ENCODE results near the gene CT47B1. TPM values are rescaled to one million over a fixed set of nuclear protein-coding genes. Genes with fewer than 3 reads are reported as not detected.
"Not testable (repeated sequence)": the region's sequence is repeated elsewhere in the genome, so short reads cannot be mapped to it uniquely, and the experiment has no call there.

CT47B1 gene
- polyA plus RNA-seq (ENCODE audit: insufficient read length in 10 of 10), result not detected
- long read RNA-seq, donor 1, result 0 reads
- long read RNA-seq, donor 2, result 0 reads
- long read RNA-seq, donor 3, result 0 reads
- long read RNA-seq, donor 4, result 0 reads
- long read RNA-seq, donor 5, result 0 reads
- long read RNA-seq, donor 6, result 0 reads
- long read RNA-seq, donor 7, result 0 reads
- long read RNA-seq, donor 8, result 0 reads
- long read RNA-seq, donor 9, result 0 reads

DNA sequence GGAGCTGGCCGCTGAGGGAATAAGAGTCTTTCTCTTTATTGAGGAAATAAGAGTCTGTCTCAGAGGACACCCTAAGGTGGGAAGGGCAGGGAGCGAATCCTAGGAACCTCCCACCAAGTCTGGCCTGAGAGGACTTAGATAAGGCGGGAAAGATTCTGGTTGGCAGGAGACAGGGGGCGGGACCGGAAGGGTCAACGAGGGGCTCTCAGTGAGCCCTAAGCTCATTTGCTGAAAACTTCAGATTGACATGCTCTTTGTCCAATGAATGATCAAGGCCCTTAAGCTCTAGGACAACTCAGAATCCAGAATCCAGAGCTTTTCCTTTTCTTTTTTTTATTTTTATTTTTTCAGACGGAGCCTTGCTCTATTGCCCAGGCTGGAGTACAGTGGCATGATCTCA lies at the start of gene CT47B1:
CT47B1 (minus strand) TSS at position 101 of the 400 bp plus-strand sequence. CDS start 196 bp downstream, outside the sequence.
- DNase-seq, result not testable (repeated sequence)

DNA sequence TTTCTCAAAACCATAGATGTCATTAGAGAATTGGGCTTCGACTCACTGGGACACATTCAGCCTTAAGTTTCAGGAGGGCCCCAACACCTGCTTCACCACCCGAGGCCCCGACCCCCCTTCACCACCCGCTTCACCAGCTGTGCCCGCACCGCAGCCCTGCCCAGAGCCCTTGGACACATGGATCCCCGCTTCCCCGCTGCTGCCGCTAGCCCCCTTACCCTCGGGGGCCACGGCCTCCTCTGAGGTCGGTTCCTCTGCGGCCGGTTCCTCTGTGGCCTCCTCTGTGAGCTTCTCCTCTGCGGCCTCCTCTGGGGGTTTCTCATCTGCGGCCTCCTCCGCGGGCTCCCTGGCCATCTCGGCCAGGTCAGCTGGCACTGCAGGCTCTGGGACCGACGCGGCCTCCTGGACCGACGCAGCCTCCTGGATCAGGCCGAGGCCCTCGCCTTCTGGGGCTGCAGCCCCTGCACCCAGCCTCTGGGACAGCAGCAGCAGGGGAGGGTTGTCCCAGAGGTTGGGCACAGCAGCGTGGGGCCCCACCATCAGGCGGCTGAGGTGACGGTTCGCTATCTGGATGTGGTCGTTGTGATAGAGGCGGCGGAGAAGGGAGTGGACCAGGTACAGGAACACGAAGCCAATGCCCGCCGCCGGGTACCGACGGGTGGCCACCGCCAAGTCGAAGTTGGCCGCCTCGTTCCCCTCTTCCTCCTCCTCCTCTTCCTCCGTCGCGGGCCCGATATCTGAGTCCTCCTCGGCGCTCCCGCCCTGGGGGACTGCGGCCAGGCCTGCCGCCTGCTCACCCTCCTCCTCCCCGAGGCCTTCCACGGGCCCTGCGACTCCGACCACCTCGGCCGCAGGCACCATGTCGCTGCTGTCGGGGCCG lies 748 bp downstream of the CT47B1 start:
- DNase-seq, result no peak

DNA sequence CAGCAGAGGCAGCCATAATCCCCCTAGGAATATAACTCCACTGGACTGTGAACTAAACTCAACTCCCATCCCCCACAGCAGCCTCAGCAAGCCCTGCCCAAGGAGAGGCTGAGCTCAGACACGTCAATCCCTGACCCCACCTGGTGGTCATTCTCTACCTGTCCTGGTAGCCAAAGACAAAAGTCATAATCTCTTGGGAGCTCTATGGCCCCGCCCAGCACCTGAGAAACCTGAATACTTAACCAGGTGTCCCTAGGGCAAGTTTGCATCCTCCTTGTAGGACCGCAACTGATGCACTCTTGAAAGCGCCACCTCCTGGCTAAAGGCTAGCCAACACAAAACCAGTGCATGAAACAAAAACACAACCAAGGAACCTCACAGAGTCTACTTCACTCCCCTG lies 18.4 kb downstream of the CT47B1 start:
- DNase-seq, result no peak

DNA sequence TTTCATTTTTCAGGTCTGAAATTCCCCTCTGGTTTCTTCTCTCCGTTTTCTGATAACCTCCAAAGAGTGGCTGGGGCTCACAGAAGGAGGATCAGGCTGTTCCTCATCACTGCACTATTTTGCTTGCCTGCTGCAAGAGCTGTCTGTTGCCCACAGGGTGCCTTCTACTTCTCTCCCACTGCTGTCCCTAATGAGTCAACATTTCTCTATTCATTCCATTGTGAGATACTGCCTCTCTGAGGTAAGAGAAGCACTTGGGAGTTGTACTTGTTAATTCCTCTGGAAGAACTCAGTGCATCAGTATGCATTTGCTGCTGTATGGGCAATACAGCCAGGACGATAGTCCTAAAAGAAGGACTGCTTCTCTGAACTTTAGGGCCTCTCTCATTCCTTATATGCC lies 34.8 kb downstream of the CT47B1 start:
- DNase-seq, result no peak

DNA sequence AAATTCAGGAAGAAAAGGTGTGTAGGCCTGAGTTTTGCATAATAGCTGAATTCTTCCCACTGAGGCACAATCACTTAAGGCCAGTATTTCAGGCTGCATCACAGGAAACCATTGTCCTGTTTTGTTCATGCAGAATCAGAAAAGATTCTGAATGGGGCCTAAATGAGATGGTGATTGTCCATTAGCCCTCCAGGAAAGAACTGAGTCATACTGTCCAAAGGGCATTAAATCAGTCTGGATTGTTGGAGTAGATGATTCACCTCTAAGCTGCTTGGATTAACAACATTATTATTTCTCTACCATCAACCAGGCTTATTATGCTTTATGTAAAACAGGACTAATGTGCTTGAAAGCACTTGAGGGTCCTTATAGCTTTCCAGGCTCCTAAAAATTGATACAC lies 36.2 kb downstream of the CT47B1 start:
- DNase-seq, result no peak

DNA sequence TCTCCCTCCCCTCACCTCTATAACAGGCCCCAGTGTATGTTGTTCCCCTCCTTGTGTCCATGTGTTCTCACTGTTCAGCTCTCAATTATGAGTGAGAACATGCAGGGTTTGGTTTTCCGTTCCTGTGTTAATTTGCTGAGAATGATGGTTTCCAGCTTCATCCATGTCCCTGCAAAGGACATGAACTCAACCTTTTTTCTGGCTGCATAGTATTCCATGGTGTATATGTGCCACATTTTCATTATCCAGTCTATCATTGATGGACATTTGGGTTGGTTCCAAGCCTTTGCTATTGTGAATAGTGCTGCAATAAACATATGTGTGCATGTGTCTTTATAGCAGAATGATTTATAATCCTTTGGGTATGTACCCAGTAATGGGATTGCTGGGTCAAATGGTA lies 48.5 kb downstream of the CT47B1 start:
- not testable (repeated sequence) for DNase-seq

DNA sequence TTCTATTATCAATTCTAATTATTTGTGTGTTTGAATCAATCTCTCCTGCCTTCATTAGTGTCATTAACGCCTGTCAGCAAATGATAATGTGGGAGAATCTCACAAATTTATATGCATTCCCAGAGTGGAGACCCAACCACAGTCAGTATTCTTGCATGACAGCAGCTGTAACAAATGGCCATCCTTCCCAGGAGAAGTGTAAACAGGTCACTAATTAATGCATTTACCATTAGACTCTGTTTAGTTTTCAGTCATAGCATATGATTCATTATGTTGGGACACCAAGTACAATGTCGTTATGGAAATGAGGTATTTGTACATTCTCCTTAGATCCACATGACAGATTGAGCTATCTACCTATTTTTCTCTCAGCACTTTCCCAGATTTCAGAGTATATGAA lies 50.5 kb downstream of the CT47B1 start:
- no peak for DNase-seq

DNA sequence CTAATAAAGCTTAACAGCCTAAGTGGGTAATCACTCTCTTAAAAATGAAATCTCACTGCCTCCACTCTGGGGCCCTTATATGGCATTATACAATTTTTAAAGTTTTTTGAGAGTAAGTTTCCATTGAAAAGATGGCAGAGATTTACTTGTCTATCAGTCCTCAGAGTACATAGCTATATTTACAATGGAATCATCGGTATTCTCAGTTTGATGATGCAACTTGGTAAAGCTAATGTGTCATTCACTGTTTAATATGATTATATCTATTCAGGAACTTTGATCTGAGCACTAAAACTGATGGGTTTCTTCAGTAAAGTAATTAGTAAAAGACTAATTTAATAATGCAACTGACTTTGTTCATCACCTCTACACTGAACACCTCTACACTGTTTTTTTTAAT lies 51.6 kb downstream of the CT47B1 start:
- no peak for DNase-seq

DNA sequence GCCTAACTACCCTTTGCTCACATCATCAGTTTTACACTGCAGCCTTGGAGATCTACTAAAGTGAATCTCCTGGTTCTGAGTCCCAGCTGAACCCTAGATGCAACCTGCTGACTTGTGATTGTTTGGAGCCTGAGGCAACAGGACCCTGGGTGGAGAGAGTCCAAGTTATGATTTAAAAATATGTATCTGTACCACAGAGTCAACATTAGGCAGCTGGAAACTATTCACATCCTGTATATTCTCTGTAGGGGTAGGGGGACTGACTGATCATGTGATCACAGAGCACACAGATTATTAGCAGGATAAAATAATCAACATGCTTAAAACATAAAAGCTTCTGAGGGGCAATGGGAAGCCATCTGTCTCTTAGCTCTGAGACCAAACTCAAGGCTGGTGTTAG lies 52.1 kb downstream of the CT47B1 start:
- peak in 1 of 3 donors; percentile 2 for DNase-seq

Other genes with a start within 250 kb of the CT47B1 start
- 10 to 100 TPM; 15.8 to 21.1 (median 18.8) TPM for gene C1GALT1C1, start 245.8 kb downstream of the CT47B1 start, polyA plus RNA-seq (ENCODE audit: insufficient read length in 10 of 10)
- gene CT47A11, start 61.3 kb upstream of the CT47B1 start, polyA plus RNA-seq (ENCODE audit: insufficient read length in 10 of 10), result not detected
- gene CT47A10, start 66.2 kb upstream of the CT47B1 start, polyA plus RNA-seq (ENCODE audit: insufficient read length in 10 of 10), result not detected
- gene CT47A9, start 71.0 kb upstream of the CT47B1 start, polyA plus RNA-seq (ENCODE audit: insufficient read length in 10 of 10), result not detected
- not detected for gene CT47A8, start 75.9 kb upstream of the CT47B1 start, polyA plus RNA-seq (ENCODE audit: insufficient read length in 10 of 10)
- under 1 TPM in 1 of 10 donors, not detected in 9; 0.31 TPM for gene CT47A7, start 80.7 kb upstream of the CT47B1 start, polyA plus RNA-seq (ENCODE audit: insufficient read length in 10 of 10)
- not detected for gene CT47A6, start 85.6 kb upstream of the CT47B1 start, polyA plus RNA-seq (ENCODE audit: insufficient read length in 10 of 10)
- gene CT47A5, start 90.5 kb upstream of the CT47B1 start, polyA plus RNA-seq (ENCODE audit: insufficient read length in 10 of 10), result not detected
- gene CT47A4, start 95.3 kb upstream of the CT47B1 start, polyA plus RNA-seq (ENCODE audit: insufficient read length in 10 of 10), result not detected
- not detected for gene CT47A3, start 100.2 kb upstream of the CT47B1 start, polyA plus RNA-seq (ENCODE audit: insufficient read length in 10 of 10)
- not detected for gene CT47A2, start 105.1 kb upstream of the CT47B1 start, polyA plus RNA-seq (ENCODE audit: insufficient read length in 10 of 10)
- not detected for gene CT47A1, start 109.9 kb upstream of the CT47B1 start, polyA plus RNA-seq (ENCODE audit: insufficient read length in 10 of 10)
- gene GLUD2, start 171.7 kb upstream of the CT47B1 start, polyA plus RNA-seq (ENCODE audit: insufficient read length in 10 of 10), result 1 to 10 TPM; 1.6 to 3.8 (median 2.7) TPM

Measured in muscle of back (tissue), 13 donors.